Activated CD8-positive, alpha-beta T cell treated with anti-CD3 and anti-CD28 coated beads for 36 hours (primary cell): ENCODE data around the gene TMEM273. TPM values are rescaled to one million over a fixed set of nuclear protein-coding genes. Genes with fewer than 3 reads are reported as not detected.

Experiments used
- ATAC-seq: fragments of 200-7000 bp; cut with Tn5 transposase; one replicate; pipeline ENCODE4 v1.10.0; 2021; ENCODE audit warnings: mild to moderate bottlenecking, moderate library complexity
- CTCF ChIA-PET: fragments of 350-600 bp; sonication (Branson Sonifier 250); formaldehyde crosslinking; loops from one replicate; lab custom pipeline; 2021; ENCODE audit warnings: antibody characterized with exemption; lab: Charles Lee
- POLR2A ChIA-PET: fragments of 350-600 bp; sonication (Branson Sonifier 250); formaldehyde crosslinking; loops from one replicate; lab custom pipeline; 2021; ENCODE audit warnings: antibody characterized with exemption; lab: Charles Lee
- DNase-seq: peaks from one replicate; pipeline ENCODE4 v3.0.0-alpha.2; 2020
- H3K27ac Mint-ChIP-seq: one replicate; pipeline ENCODE4 v1.8.0; 2021; ENCODE audit warnings: mild to moderate bottlenecking, mixed read lengths
- H3K27me3 Mint-ChIP-seq: one replicate; pipeline ENCODE4 v1.8.0; 2021; ENCODE audit warnings: mixed read lengths
- H3K36me3 Mint-ChIP-seq: one replicate; pipeline ENCODE4 v1.8.0; 2021; ENCODE audit warnings: low read depth, mixed read lengths
- H3K4me1 Mint-ChIP-seq: one replicate; pipeline ENCODE4 v1.8.0; 2021; ENCODE audit warnings: low read depth, mixed read lengths
- H3K4me3 Mint-ChIP-seq: one replicate; pipeline ENCODE4 v1.8.0; 2021; ENCODE audit warnings: mild to moderate bottlenecking, moderate library complexity, mixed read lengths
- H3K9me3 Mint-ChIP-seq: one replicate; pipeline ENCODE4 v1.8.0; 2021; ENCODE audit warnings: mixed read lengths
- intact Hi-C: fragments of 100-400 bp; cut with micrococcal nuclease; formaldehyde crosslinking; loops from one replicate; pipeline ENCODE4 v1.10.0; 2022
- total RNA-seq, 2 experiments: library from RNA; stranded (reverse); gene quantifications; one replicate each; pipeline ENCODE4 v1.2.3, GENCODE V29; 2021
- TF ChIP-seq, protein P1 (sequence below): fragments of 200-600 bp; IDR thresholded peaks from one replicate; pipeline ENCODE4 v1.8.0; 2022; ENCODE audit warnings: antibody characterized with exemption, mild to moderate bottlenecking

Gene TMEM273
- total RNA-seq, 2 experiments from 2014 or later = 16.6 to 19.0 TPM

- TF ChIP-seq, protein P1, sequence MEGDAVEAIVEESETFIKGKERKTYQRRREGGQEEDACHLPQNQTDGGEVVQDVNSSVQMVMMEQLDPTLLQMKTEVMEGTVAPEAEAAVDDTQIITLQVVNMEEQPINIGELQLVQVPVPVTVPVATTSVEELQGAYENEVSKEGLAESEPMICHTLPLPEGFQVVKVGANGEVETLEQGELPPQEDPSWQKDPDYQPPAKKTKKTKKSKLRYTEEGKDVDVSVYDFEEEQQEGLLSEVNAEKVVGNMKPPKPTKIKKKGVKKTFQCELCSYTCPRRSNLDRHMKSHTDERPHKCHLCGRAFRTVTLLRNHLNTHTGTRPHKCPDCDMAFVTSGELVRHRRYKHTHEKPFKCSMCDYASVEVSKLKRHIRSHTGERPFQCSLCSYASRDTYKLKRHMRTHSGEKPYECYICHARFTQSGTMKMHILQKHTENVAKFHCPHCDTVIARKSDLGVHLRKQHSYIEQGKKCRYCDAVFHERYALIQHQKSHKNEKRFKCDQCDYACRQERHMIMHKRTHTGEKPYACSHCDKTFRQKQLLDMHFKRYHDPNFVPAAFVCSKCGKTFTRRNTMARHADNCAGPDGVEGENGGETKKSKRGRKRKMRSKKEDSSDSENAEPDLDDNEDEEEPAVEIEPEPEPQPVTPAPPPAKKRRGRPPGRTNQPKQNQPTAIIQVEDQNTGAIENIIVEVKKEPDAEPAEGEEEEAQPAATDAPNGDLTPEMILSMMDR = no peak
- ChIA-PET CTCF (interaction anchor here (1.5 kb wide), 1 partner anchor 527 kb away, joined by 3 read pairs; no protein-coding TSS in a partner anchor), POLR2A (no interaction called here)
- peaks cover 4% of the 10 kb centered on the region for H3K36me3 Mint-ChIP-seq
- ATAC-seq = peak; percentile 72
- H3K4me1 Mint-ChIP-seq = peaks cover 44% of the 10 kb centered on the region
- peak overlapping the region; percentile 59 for H3K4me3 Mint-ChIP-seq
- peaks cover 25% of the 10 kb centered on the region for H3K27me3 Mint-ChIP-seq
- DNase-seq = peak; percentile 61
- H3K9me3 Mint-ChIP-seq = no peaks in the 10 kb centered on the region
- intact Hi-C loops = no loop called here
- H3K27ac Mint-ChIP-seq = peak overlapping the region; percentile 82
These were observed 4.3 kb downstream of the TMEM273 start for GRCh38 chr10:49183596-49184542.

GRCh38 chr10:49182776-49183175 is 5.4 kb downstream of the TMEM273 start:
- ChIA-PET CTCF (interaction anchor here (1.5 kb wide), 1 partner anchor 526 kb away, joined by 3 read pairs; no protein-coding TSS in a partner anchor), POLR2A (no interaction called here)
- peak overlapping the region; percentile 53 for H3K27ac Mint-ChIP-seq
- intact Hi-C loops = no loop called here
- no peak for DNase-seq
- peaks cover 21% of the 10 kb centered on the region for H3K27me3 Mint-ChIP-seq
- ATAC-seq = no peak
- H3K4me1 Mint-ChIP-seq = peaks cover 53% of the 10 kb centered on the region
- H3K36me3 Mint-ChIP-seq = peaks cover 4% of the 10 kb centered on the region
- peak overlapping the region; percentile 11 for H3K4me3 Mint-ChIP-seq
- no peaks in the 10 kb centered on the region for H3K9me3 Mint-ChIP-seq
- TF ChIP-seq, protein P1 = no peak

- Mint-ChIP-seq H3K36me3 (peaks cover 4% of the 10 kb centered on the region), H3K4me1 (peaks cover 72% of the 10 kb centered on the region), H3K4me3 (peak overlapping the region; percentile 30), H3K9me3 (no peaks in the 10 kb centered on the region), H3K27me3 (peaks cover 9% of the 10 kb centered on the region), H3K27ac (peak overlapping the region; percentile 89)
- TF ChIP-seq, protein P1 = no peak
- ChIA-PET CTCF (no interaction called here), POLR2A (no interaction called here)
- no peak for DNase-seq
- intact Hi-C loops = no loop called here
- ATAC-seq = peak; percentile 24
These were observed 7.7 kb downstream of the TMEM273 start for GRCh38 chr10:49180444-49180860.

DNA sequence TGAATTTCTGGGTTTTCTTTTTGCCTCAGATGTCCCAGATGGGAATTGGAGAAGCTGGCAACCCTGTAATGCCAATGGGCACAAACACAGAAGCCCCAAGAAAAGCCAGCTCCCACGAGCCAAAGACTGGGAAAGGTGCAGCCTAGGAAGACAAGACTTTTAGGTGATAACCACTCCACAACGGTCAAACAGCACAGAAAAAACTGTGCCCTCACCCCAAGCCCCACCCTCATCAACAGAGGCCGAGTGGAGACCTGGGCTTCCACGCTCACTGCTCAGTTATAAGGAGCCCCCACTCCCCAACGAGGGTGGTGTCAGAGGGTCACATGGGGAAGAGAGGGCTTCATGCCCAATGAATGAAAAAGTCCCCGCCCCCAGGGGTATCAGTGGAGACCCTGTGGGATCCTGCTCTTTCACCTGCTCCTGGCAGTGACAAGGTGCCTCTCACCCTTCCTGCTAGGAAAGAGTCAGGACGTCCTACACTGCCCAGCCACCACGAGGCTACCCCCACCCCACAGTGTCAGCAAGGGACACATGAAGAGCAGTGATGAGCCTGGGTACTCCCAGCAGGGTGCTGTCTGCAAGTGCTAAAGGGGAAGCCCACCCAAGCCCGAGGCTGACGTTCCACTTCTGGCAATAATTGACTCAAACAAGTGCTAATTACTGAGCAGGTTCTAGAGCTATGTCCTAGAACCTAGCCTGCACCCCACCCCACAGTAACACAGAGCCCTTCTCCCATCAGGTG is 8.3 kb downstream of the TMEM273 start:
- no peaks in the 10 kb centered on the region for H3K9me3 Mint-ChIP-seq
- H3K4me1 Mint-ChIP-seq = peaks cover 72% of the 10 kb centered on the region
- DNase-seq (peak; percentile 51), ATAC-seq (no peak)
- ChIA-PET POLR2A (no interaction called here), CTCF (no interaction called here)
- H3K36me3 Mint-ChIP-seq = peaks cover 5% of the 10 kb centered on the region
- TF ChIP-seq, protein P1 = no peak
- H3K27me3 Mint-ChIP-seq = peaks cover 9% of the 10 kb centered on the region
- H3K27ac Mint-ChIP-seq = peak overlapping the region; percentile 89
- intact Hi-C loops = no loop called here
- H3K4me3 Mint-ChIP-seq = peak overlapping the region; percentile 30
